NCI-H2107 treated with DMSO at 0.1 percent for 48 hours (cell line): ENCODE data around the gene DOHH.
"Not testable (repeated sequence)": the region's sequence is repeated elsewhere in the genome, so short reads cannot be mapped to it uniquely, and the experiment has no call there.

ENCODE experiments used
- DNase-seq: peaks from one replicate; lab custom pipeline; 2025; ENCODE audit not compliant: unreplicated experiment; lab: John Stamatoyannopoulos, UW

The DOHH gene

DNA sequence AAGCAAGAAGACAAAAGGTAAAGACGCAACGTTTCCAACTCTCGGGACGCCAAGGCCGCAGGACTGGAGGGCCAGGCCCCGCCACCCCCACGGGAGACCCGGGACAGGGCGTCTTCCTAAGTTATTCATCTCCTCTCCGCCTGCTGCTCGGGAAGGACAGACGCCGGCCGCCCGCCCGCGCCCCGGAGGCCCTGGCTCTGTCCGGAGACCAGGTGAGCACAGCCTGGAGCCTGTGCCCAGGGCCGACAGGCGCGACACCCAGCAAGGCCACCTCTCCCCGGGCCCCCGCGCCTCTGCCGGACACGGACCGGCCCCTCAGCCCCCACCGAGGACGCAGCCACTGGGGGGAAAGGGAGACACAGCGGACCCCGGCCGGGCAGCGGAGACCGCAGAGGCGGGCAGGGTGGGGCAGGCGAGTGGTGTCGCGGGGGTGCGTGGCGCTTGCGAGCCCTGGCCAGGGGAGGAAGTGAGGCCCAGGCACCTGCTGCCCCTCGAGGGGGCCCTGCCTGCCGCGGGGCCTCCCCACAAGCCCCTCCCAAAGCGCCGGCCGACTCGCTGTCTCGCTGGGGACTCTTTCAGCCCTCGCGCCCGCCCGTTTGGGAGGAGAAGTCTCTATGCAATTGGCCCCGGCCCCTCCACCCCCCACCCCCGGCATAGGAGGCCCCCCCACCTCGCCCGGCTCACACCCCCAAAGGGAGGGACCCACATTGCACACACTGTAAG lies 37.3 kb downstream of the DOHH start:
- DNase-seq: no peak

DNA sequence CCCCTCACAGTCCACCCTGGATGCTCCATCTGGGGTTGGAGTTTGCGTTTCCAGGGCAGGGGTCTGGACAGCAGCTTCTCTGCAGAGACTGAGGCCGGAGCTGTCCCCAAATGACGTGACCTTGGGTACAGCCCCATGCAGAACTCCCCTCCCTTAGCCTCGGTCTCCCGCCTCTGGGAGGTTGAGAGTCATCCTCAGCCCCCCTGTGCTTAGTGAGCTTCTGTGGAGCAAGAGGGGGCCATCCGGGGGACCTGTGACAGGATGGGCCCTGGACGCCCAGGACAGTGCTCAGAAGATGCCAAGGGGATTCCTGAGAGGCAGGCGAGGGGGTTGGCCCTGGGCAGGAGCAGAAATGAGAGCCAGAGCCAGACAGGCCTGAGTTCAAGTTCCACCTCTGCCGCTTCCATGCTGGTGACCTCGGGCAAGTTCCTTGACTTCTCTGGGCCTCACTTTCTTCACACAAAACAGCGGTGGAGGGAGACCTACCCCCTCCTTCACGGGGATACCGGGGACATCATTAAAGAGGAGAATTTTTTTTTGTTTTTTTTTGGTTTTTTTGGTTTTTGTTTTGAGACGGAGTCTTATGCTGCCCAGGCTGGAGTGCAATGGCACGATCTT lies 40.4 kb downstream of the DOHH start:
- no peak for DNase-seq

DNA sequence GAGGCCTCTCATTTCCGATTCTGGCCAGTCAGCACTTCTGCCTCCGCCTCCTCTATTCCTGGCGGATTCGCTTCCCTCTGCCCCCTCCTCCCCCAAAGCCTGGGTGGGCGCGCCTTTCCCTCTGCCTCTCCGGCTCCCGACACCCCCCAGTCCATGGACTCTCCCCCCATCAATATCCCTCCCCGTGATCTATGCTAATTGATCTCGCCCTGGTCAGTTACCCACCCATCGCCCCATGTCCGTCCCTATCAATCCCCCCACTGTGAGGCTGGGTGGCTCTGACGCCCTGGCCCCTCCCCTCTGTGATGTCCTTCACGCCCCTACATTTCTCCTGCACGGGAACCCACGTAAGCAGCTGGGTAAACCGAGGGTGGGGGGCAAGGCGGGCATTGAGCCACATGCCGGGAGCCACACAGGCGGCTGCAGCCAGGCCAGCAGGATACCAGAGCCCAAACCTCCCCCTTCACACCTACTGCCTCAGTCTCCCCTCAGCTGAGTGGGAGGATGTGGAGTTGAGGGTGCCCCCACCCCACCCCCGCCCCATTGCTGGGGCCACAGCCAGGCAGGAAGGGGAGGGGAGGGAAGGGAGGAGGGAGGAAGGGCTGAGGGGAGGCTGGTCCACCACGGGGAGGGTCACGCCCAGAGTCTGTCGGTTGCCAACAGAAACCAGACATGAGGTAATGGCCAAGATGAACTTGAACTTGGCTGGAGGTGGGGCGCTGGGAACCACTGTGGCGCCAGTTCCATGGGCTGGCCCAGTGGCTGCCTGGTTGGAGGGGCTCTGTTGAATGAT lies 41.2 kb downstream of the DOHH start:
- DNase-seq: no peak

GRCh38 chr19:3458229-3459088 lies 42.0 kb downstream of the DOHH start:
- no peak for DNase-seq

GRCh38 chr19:3457528-3458228 lies 42.8 kb downstream of the DOHH start:
- no peak for DNase-seq

DNA sequence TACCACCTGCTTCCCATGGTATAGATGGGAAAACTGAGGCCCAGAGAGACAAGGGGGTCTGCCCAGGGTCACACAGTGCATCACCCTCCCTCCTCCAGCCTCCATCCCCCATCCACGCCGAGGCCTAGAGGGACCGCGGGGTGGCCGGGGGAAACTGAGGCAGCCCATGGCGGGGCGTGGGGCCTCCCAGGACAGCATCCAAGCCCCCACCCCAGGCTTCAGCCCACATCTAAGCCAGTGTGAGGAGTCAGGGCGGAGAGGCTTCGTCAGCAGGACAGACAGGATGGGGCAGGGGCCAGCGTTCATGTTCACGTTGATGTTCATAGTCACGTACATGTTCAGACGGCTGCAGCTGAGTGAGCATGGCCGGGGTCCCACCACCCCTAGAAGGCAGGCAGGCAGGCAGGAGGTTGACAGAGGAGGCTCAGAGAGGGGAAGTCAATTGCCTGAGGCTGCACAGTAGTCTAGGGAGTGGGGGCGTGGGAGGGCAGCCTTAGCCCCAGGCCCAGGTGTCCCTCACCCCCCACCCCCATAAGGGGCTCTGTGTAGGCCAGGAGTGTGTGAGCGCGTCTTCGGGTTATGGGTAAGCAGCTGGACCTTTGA lies 43.4 kb downstream of the DOHH start:
- no peak for DNase-seq

DNA sequence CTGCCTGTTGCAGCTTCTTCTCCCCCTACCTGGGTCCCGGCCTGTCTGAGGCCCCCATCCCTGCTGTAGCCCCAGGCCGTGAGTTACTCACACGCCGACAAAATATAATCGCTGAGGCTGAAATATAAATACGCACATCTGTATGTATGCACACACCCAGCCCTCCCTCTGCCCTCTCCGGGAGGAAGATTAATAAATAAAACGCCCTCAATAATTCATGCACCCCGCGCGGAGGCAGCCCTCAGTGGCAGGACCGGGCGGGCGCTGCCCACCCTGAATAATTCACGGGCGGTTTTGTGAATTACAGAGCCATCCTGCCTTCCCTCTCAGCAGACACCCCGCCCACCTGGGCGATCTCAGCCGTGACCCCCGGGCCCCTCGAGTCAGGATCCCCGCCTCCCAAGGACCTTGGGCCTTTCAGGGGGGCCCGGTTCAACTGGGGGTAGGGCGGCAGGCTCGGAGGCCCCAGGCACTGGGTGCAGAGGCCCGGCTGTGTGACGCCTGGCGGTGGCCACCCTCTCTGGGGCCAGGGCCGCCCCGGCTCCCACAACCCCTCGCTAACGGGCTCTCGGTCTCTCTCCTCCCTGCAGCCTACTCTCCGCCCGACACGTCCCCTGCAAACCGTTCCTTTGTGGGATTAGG lies 44.4 kb downstream of the DOHH start:
- no peak for DNase-seq

- DNase-seq: no peak
Measured at GRCh38 chr19:3455393-3455955, 45.0 kb downstream of the DOHH start.

- no peak for DNase-seq
Measured at GRCh38 chr19:3454656-3455392, 45.6 kb downstream of the DOHH start.

DNA sequence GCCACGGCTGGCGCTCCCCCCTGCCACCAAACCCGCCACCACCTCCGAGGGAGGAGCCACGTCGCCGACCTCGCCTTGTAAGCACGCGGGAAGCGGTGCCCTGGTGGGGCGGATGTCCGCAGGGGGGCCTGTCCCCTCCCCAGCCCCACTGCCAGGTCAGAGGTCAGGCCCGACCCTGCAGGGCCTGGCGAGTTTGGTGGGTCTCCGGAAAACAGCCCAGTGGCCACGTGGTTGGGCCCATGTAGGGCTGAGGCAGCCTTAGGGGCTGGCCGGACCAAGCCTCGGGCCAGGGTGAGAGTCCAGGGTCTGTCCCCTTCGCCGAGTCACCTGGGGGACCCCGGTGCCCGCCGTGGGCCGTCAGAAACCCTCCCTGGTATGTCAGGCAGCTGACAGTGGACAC lies 46.6 kb downstream of the DOHH start:
- DNase-seq: no peak

DNA sequence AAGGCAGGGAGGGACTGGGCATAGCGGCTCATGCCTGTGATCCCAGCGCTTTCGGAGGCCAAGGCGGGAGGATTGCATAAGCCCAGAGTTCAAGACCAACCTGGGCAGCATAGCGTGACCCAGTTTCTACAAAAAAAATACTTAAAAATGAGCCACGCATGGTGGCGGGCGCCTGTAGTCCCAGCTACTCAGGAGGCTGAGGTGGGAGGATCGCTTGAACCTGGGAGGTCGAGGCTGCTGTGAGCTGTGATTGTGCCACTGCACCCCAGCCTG lies 47.6 kb downstream of the DOHH start:
- not testable (repeated sequence) for DNase-seq

DNA sequence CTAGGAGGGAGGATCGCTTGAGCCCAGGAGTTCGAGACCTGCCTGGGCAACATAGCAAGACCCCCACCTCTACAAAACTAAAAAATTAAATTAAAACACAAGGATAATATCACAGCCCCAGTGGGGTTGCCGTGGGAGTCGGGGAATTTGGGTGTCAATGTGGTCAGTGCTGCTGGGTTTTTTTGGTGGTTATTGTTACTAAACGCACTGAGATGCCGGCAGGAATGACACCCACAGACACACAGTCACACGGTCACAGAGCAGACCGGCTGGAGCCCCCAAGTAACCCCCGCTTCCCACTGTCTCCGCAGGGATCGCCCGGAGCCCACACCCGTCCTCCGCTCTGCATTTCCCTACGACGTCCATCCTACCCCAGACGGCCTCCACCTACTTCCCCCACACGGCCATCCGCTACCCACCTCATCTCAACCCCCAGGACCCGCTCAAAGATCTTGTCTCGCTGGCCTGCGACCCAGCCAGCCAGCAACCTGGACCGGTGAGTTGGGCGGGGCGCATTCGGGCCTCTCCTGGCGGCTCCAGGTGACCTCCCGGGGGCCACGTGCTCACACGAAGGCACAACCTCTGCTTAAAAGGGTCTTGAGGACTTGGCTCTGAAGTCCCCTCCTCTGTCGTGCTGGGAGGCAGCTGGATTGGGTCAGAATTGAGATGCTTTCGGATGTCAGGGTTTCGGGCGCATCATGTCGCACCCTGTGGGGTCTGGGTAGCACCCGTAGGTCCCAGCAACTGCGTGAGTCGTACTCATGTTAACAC lies 48.1 kb downstream of the DOHH start:
- DNase-seq: no peak

GRCh38 chr19:3451451-3451866 lies 49.0 kb downstream of the DOHH start:
- DNase-seq: no peak

DNA sequence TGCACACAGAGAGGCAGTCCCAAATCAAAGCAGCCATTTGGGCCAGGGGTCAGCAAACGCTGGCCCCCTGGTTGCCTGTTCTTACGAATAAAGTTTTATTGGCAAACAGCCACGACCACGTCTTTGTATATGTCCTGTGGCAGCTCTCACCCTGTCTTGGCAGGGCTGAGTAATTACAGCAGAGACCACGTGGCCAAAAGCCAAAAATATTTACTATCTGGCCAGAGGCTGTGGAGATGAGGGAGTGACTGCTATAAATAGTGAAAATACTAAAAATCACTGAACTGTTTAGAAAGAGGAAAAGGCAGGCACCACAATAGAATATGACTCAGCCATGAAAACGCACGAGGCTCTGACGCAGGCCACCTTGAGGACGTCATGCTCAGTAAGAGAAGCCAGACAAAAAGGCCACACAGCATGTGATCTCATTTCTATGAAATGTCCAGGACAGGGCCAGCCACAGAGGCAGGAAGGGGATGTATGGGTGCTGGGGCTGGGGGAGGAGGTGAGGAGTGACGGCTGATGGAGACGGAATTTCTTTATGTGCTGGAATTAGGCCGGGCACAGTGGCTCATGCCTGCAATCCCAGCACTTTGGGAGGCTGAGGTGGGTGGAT lies 49.6 kb downstream of the DOHH start:
- no peak for DNase-seq

- no peak for DNase-seq
Measured at GRCh38 chr19:3448616-3449334, 51.7 kb downstream of the DOHH start.

- DNase-seq: not testable (repeated sequence)
Measured at GRCh38 chr19:3446657-3447056, 53.8 kb downstream of the DOHH start.

DNA sequence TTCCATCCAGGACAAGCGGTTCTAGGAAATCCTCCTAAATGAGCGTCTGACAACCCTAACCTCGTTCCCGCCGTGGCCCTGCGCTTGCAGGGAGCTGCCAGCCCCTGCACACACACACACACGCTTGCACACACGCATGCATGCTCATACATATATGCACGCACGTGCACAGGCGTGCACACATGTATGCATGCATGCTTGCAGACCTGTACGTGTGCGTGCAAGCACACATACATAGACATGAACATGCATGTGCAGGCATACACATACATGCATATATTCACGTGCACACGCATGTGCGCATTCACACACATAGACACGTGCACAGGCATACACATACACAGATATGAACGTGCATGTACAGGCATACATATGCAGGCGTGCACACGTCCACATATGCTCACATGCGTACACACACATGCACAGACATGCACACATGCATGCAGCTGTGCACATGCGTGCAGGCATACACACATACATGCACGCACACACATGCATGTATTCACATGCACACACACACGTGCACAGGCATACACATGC lies 55.7 kb downstream of the DOHH start:
- no peak for DNase-seq
